Astrocyte (in vitro differentiated cells and primary cell): ENCODE results near the gene CYP27B1.

Experiments
- EZH2 ChIP-seq: IDR thresholded peaks from 2 replicates; pipeline ENCODE4 v1.6.1; 2012; ENCODE audit warnings: mild to moderate bottlenecking, low read length, inconsistent platforms; ENCODE audit not compliant: insufficient read depth
- TF ChIP-seq, protein P1 (sequence below): IDR thresholded peaks from 2 replicates; pipeline ENCODE4 v1.5.1; 2011; ENCODE audit warnings: low read depth, mild to moderate bottlenecking, inconsistent platforms, low read length, moderate library complexity; ENCODE audit not compliant: insufficient read depth

DNA sequence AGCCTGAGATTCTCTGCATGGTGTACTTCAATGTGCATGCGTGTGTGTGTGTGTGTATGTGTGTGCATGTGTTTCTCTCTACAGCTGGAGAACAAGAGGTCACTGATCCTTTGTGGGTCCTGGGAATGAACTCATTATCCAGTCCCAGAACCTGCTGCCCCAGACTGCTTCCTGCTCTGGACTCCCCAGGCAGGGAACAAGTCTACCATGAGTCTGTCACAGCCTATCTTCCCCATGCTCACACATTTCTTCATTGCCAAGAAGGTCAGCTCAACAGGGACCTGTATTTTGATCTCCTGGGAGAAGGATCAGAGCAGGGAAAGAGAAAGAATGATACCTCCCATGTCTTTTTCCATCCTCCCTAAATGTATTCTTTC, 25.5 kb downstream of the CYP27B1 start:
- TF ChIP-seq, protein P1, sequence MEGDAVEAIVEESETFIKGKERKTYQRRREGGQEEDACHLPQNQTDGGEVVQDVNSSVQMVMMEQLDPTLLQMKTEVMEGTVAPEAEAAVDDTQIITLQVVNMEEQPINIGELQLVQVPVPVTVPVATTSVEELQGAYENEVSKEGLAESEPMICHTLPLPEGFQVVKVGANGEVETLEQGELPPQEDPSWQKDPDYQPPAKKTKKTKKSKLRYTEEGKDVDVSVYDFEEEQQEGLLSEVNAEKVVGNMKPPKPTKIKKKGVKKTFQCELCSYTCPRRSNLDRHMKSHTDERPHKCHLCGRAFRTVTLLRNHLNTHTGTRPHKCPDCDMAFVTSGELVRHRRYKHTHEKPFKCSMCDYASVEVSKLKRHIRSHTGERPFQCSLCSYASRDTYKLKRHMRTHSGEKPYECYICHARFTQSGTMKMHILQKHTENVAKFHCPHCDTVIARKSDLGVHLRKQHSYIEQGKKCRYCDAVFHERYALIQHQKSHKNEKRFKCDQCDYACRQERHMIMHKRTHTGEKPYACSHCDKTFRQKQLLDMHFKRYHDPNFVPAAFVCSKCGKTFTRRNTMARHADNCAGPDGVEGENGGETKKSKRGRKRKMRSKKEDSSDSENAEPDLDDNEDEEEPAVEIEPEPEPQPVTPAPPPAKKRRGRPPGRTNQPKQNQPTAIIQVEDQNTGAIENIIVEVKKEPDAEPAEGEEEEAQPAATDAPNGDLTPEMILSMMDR, result no peak
- no peak for TF ChIP-seq EZH2
